ENCODE data around the gene DCBLD2.

Gene DCBLD2

GRCh38 chr3:98801043-98801747 lies 100.3 kb downstream of the DCBLD2 start:
- H3K27ac ChIP-seq (replicated peaks) = no peak overlapping the region
- no peak for DNase-seq (ENCODE audit: low read depth in 1 of 2, low spot score in 1 of 2)
- no peaks in the 10 kb centered on the region for H3K27me3 ChIP-seq (ENCODE audit: insufficient read depth, poor library complexity, severe bottlenecking)
- TF ChIP-seq SPI1 (IDR thresholded peaks at IDR 0.05; ENCODE audit: borderline replicate concordance, low read depth) = no peak
- TF ChIP-seq CTCF (IDR thresholded peaks at IDR 0.05; ENCODE audit: insufficient read depth, low read length) = no peak
- no peak for TF ChIP-seq POLR2AphosphoS5 (IDR thresholded peaks at IDR 0.05; ENCODE audit: low read depth)
- TF ChIP-seq REST (IDR thresholded peaks at IDR 0.05; ENCODE audit: insufficient replicate concordance, low read depth) = no peak
- TF ChIP-seq GABPA (IDR thresholded peaks at IDR 0.05; ENCODE audit: low read depth) = no peak
- no peak overlapping the region for H3K4me3 ChIP-seq (replicated peaks; ENCODE audit: insufficient read depth, low read length)

- DNase-seq (ENCODE audit: low read depth in 1 of 2, low spot score in 1 of 2) = no peak
- TF ChIP-seq SPI1 (IDR thresholded peaks at IDR 0.05; ENCODE audit: borderline replicate concordance, low read depth) (no peak), GABPA (IDR thresholded peaks at IDR 0.05; ENCODE audit: low read depth) (no peak), REST (IDR thresholded peaks at IDR 0.05; ENCODE audit: insufficient replicate concordance, low read depth) (no peak), CTCF (IDR thresholded peaks at IDR 0.05; ENCODE audit: insufficient read depth, low read length) (no peak), POLR2AphosphoS5 (IDR thresholded peaks at IDR 0.05; ENCODE audit: low read depth) (no peak)
- H3K27me3 ChIP-seq (ENCODE audit: insufficient read depth, poor library complexity, severe bottlenecking) = no peaks in the 10 kb centered on the region
Measured at GRCh38 chr3:98800401-98800800, 101.1 kb downstream of the DCBLD2 start.

GRCh38 chr3:98799479-98799878 lies 102.0 kb downstream of the DCBLD2 start:
- no peak for DNase-seq (ENCODE audit: low read depth in 1 of 2, low spot score in 1 of 2)
- no peak overlapping the region for H3K27ac ChIP-seq (replicated peaks)
- TF ChIP-seq POLR2AphosphoS5 (IDR thresholded peaks at IDR 0.05; ENCODE audit: low read depth) (no peak), SPI1 (IDR thresholded peaks at IDR 0.05; ENCODE audit: borderline replicate concordance, low read depth) (no peak), REST (IDR thresholded peaks at IDR 0.05; ENCODE audit: insufficient replicate concordance, low read depth) (no peak), CTCF (IDR thresholded peaks at IDR 0.05; ENCODE audit: insufficient read depth, low read length) (no peak), GABPA (IDR thresholded peaks at IDR 0.05; ENCODE audit: low read depth) (no peak)
- no peaks in the 10 kb centered on the region for H3K27me3 ChIP-seq (ENCODE audit: insufficient read depth, poor library complexity, severe bottlenecking)
- H3K4me3 ChIP-seq (replicated peaks; ENCODE audit: insufficient read depth, low read length) = no peak overlapping the region

More at GRCh38 chr3:98800401-98800800, 101.1 kb downstream of the DCBLD2 start:
- H3K27ac ChIP-seq (replicated peaks) = no peak overlapping the region
- H3K4me3 ChIP-seq (replicated peaks; ENCODE audit: insufficient read depth, low read length) = no peak overlapping the region
